BJ (cell line): Measurements from ENCODE around the gene SCN3B. TPM values are rescaled to one million over a fixed set of nuclear protein-coding genes. Genes with fewer than 3 reads are reported as not detected.

ENCODE experiments used
- CTCF ChIA-PET: fragments of 350-600 bp; formaldehyde crosslinking; extraction: SDS; loops from one replicate; lab custom pipeline; 2021; ENCODE audit warnings: antibody characterized with exemption, inconsistent platforms; lab: Yijun Ruan, JAX
- POLR2A ChIA-PET: fragments of 300-600 bp; sonication (Branson Sonifier 250); formaldehyde crosslinking; extraction: SDS; loops from one replicate; lab custom pipeline; 2021; ENCODE audit warnings: antibody characterized with exemption; lab: Charles Lee
- DNase-seq: peaks from one replicate; pipeline ENCODE4 v3.0.0-alpha.2; 2011; ENCODE audit warnings: low read depth
- H3K27me3 ChIP-seq: 2 replicates; pipeline ENCODE4 v1.6.0; 2011; ENCODE audit warnings: low read length; ENCODE audit not compliant: control insufficient read depth, insufficient read depth
- H3K36me3 ChIP-seq: 2 replicates; pipeline ENCODE4 v1.5.1; 2011; ENCODE audit warnings: low read length; ENCODE audit not compliant: control insufficient read depth, insufficient read depth
- H3K4me3 ChIP-seq: 2 replicates; pipeline ENCODE4 v1.5.1; 2011; ENCODE audit warnings: low read depth, mild to moderate bottlenecking, control low read depth, low read length
- CTCF ChIP-seq: IDR thresholded peaks from 2 replicates; pipeline ENCODE4 v1.5.1; 2011; ENCODE audit warnings: low read depth, mild to moderate bottlenecking, control low read depth, inconsistent platforms, low read length, moderate library complexity; ENCODE audit not compliant: insufficient read depth
- polyA plus RNA-seq: library from polyadenylated mRNA; depleted of rRNA; stranded (reverse); fragments of >200 nt; gene quantifications from 2 replicates; pipeline ENCODE4 v1.2.3, GENCODE V29; 2011

The SCN3B gene
- polyA plus RNA-seq, 1 experiment = 0.18 TPM

GRCh38 chr11:123652599-123652998, 1.8 kb downstream of the SCN3B start:
- peaks cover 4% of the 10 kb centered on the region for H3K27me3 ChIP-seq
- ChIA-PET POLR2A (no interaction called here), CTCF (interaction anchor here (1.0 to 4.2 kb wide), 4 partner anchors 11 to 54 kb away, joined by 3 to 31 read pairs (median 6); no protein-coding TSS in a partner anchor)
- no peak for DNase-seq
- H3K4me3 ChIP-seq = no peak overlapping the region
- no peak for TF ChIP-seq CTCF
- no peaks in the 10 kb centered on the region for H3K36me3 ChIP-seq

- ChIA-PET CTCF (interaction anchor here (1.1 to 1.3 kb wide), 3 partner anchors 8 to 57 kb away, joined by 3 to 5 read pairs (median 3); no protein-coding TSS in a partner anchor), POLR2A (no interaction called here)
- H3K27me3 ChIP-seq = peaks cover 4% of the 10 kb centered on the region
- no peak for TF ChIP-seq CTCF
- DNase-seq = no peak
- no peak overlapping the region for H3K4me3 ChIP-seq
- H3K36me3 ChIP-seq = no peaks in the 10 kb centered on the region
Observed at GRCh38 chr11:123650901-123651300, 3.5 kb downstream of the SCN3B start.

- no peak for TF ChIP-seq CTCF
- ChIA-PET POLR2A (no interaction called here), CTCF (interaction anchor here (13.3 kb wide), 1 partner anchor 64 kb away, joined by 207 read pairs; no protein-coding TSS in a partner anchor)
- H3K4me3 ChIP-seq = no peak overlapping the region
- peaks cover 6% of the 10 kb centered on the region for H3K27me3 ChIP-seq
- no peak for DNase-seq
- no peaks in the 10 kb centered on the region for H3K36me3 ChIP-seq
Observed at GRCh38 chr11:123645286-123645975, 9.0 kb downstream of the SCN3B start.

- Histone ChIP-seq H3K27me3 (peaks cover 6% of the 10 kb centered on the region), H3K36me3 (no peaks in the 10 kb centered on the region), H3K4me3 (no peak overlapping the region)
- no peak for DNase-seq
- ChIA-PET CTCF (interaction anchor here (0.6 to 13.3 kb wide), 5 partner anchors 35 to 104 kb away, joined by 3 to 207 read pairs (median 3); no protein-coding TSS in a partner anchor), POLR2A (no interaction called here)
- no peak for TF ChIP-seq CTCF
Observed at GRCh38 chr11:123642435-123642834, 12.0 kb downstream of the SCN3B start.

GRCh38 chr11:123641495-123641840, 13.0 kb downstream of the SCN3B start:
- H3K27me3 ChIP-seq = peaks cover 6% of the 10 kb centered on the region
- ChIA-PET CTCF (interaction anchor here (0.7 to 13.3 kb wide), 12 partner anchors 11 to 611 kb away, joined by 3 to 207 read pairs (median 4); partner anchors contain the start of gene SCN3B), POLR2A (no interaction called here)
- no peaks in the 10 kb centered on the region for H3K36me3 ChIP-seq
- no peak for DNase-seq
- H3K4me3 ChIP-seq = no peak overlapping the region
- TF ChIP-seq CTCF = no peak
